ENCODE data around the gene MRPL24. TPM values are rescaled to one million over a fixed set of nuclear protein-coding genes. Genes with fewer than 3 reads are reported as not detected.

Gene MRPL24
- total RNA-seq, 1 experiment from 2014 or later, result 85.3 TPM

- no peaks in the 10 kb centered on the region for H3K9me3 ChIP-seq (ENCODE audit: insufficient read depth, low read depth)
- TF ChIP-seq CTCF (conservative IDR thresholded peaks at IDR 0.05), result no peak
- no peak for TF ChIP-seq EZH2 (IDR thresholded peaks at IDR 0.05; ENCODE audit: low read depth)
- no peaks in the 10 kb centered on the region for H3K27me3 ChIP-seq (ENCODE audit: insufficient read depth, low read depth)
- no peaks in the 10 kb centered on the region for H3K9me2 ChIP-seq (ENCODE audit: insufficient read depth)
- TSS peak; percentile 63 for BruUV-seq (replicated peaks)
- peaks cover 52% of the 10 kb centered on the region for H3F3A ChIP-seq (ENCODE audit: insufficient read depth, low read depth)
- peak overlapping the region; percentile 90 for H3K4me3 ChIP-seq
- H3K36me3 ChIP-seq (ENCODE audit: low read depth), result peaks cover 21% of the 10 kb centered on the region
- no peak for DNase-seq
- ChIA-PET CTCF (interaction anchor here (1.2 to 4.5 kb wide), 4 partner anchors 14 to 163 kb away, joined by 7 to 63 read pairs (median 18); partner anchors contain the start of genes MRPL24 and NTRK1), POLR2A (ENCODE audit: unreplicated experiment) (no interaction called here)
- intact Hi-C loops (cut with micrococcal nuclease; ENCODE audit: unreplicated experiment), result no loop called here
- H3K4me2 ChIP-seq, result peak overlapping the region; percentile 91
- peaks cover 73% of the 10 kb centered on the region for H3K79me2 ChIP-seq (ENCODE audit: low read depth)
- peaks cover 30% of the 10 kb centered on the region for H3K4me1 ChIP-seq (replicated peaks; ENCODE audit: insufficient read depth)
- H2AFZ ChIP-seq, result no peak overlapping the region; the same call in 1 of the 2 replicates
- peak overlapping the region; percentile 43; the same call in 1 of the 2 replicates for H3K27ac ChIP-seq
- peaks cover 35% of the 10 kb centered on the region for H4K20me1 ChIP-seq (ENCODE audit: insufficient read depth)
These were observed 13.4 kb downstream of the MRPL24 start for GRCh38 chr1:156727492-156727891.

GRCh38 chr1:156726549-156727226, 14.2 kb downstream of the MRPL24 start:
- Histone ChIP-seq H3K36me3 (ENCODE audit: low read depth) (peaks cover 21% of the 10 kb centered on the region), H4K20me1 (ENCODE audit: insufficient read depth) (peaks cover 35% of the 10 kb centered on the region), H3K27me3 (ENCODE audit: insufficient read depth, low read depth) (no peaks in the 10 kb centered on the region), H2AFZ (no peak overlapping the region), H3F3A (ENCODE audit: insufficient read depth, low read depth) (peaks cover 49% of the 10 kb centered on the region), H3K9me3 (ENCODE audit: insufficient read depth, low read depth) (no peaks in the 10 kb centered on the region), H3K27ac (no peak overlapping the region), H3K9me2 (ENCODE audit: insufficient read depth) (no peaks in the 10 kb centered on the region), H3K79me2 (ENCODE audit: low read depth) (peaks cover 73% of the 10 kb centered on the region), H3K4me3 (peak overlapping the region; percentile 90), H3K4me1 (replicated peaks; ENCODE audit: insufficient read depth) (peaks cover 30% of the 10 kb centered on the region), H3K4me2 (peak overlapping the region; percentile 91)
- ChIA-PET CTCF (interaction anchor here (0.5 to 4.5 kb wide), 18 partner anchors 11 to 201 kb away, joined by 3 to 63 read pairs (median 7); partner anchors contain the start of genes CRABP2, MRPL24, NES and NTRK1), POLR2A (ENCODE audit: unreplicated experiment) (interaction anchor here (0.7 to 1.2 kb wide), 4 partner anchors 36 to 65 kb away, joined by 3 to 9 read pairs (median 4); no protein-coding TSS in a partner anchor)
- TF ChIP-seq CTCF (conservative IDR thresholded peaks at IDR 0.05) (peak; percentile 79), EZH2 (IDR thresholded peaks at IDR 0.05; ENCODE audit: low read depth) (no peak)
- intact Hi-C loops (cut with micrococcal nuclease; ENCODE audit: unreplicated experiment), result loop anchor here (1.0 kb wide), 7 partner anchors 21 to 201 kb away; partner anchors contain the start of genes CRABP2 and NTRK1
- BruUV-seq (replicated peaks), result no TSS peak
- peak; percentile 60 to 75 for DNase-seq

- peaks cover 73% of the 10 kb centered on the region for H3K79me2 ChIP-seq (ENCODE audit: low read depth)
- BruUV-seq (replicated peaks), result no TSS peak
- no peak overlapping the region for H2AFZ ChIP-seq
- peaks cover 21% of the 10 kb centered on the region for H3K36me3 ChIP-seq (ENCODE audit: low read depth)
- H3F3A ChIP-seq (ENCODE audit: insufficient read depth, low read depth), result peaks cover 48% of the 10 kb centered on the region
- H3K4me3 ChIP-seq, result peak overlapping the region; percentile 90
- H4K20me1 ChIP-seq (ENCODE audit: insufficient read depth), result peaks cover 35% of the 10 kb centered on the region
- intact Hi-C loops (cut with micrococcal nuclease; ENCODE audit: unreplicated experiment), result loop anchor here (1.0 kb wide), 9 partner anchors 20 to 202 kb away; partner anchors contain the start of genes CRABP2 and NTRK1
- H3K27me3 ChIP-seq (ENCODE audit: insufficient read depth, low read depth), result no peaks in the 10 kb centered on the region
- DNase-seq, result peak; percentile 72 to 86
- ChIA-PET CTCF (interaction anchor here (0.8 to 4.5 kb wide), 20 partner anchors 10 to 202 kb away, joined by 3 to 63 read pairs (median 6); partner anchors contain the start of genes CRABP2, MRPL24, NES and NTRK1), POLR2A (ENCODE audit: unreplicated experiment) (interaction anchor here (0.6 to 1.2 kb wide), 6 partner anchors 20 to 64 kb away, joined by 3 to 18 read pairs (median 4); partner anchors contain the start of gene HDGF)
- peak; percentile 93 for TF ChIP-seq CTCF (conservative IDR thresholded peaks at IDR 0.05)
- TF ChIP-seq EZH2 (IDR thresholded peaks at IDR 0.05; ENCODE audit: low read depth), result no peak
- peak overlapping the region; percentile 91 for H3K4me2 ChIP-seq
- no peaks in the 10 kb centered on the region for H3K9me3 ChIP-seq (ENCODE audit: insufficient read depth, low read depth)
- H3K9me2 ChIP-seq (ENCODE audit: insufficient read depth), result no peaks in the 10 kb centered on the region
- no peak overlapping the region for H3K27ac ChIP-seq
- H3K4me1 ChIP-seq (replicated peaks; ENCODE audit: insufficient read depth), result peaks cover 30% of the 10 kb centered on the region
These were observed 15.1 kb downstream of the MRPL24 start for GRCh38 chr1:156725683-156726280.

All from PC-9 (cell line).